Colon (tissue), 2 donors: ENCODE data around the gene COMMD10.
"Not testable (repeated sequence)": the region's sequence is repeated elsewhere in the genome, so short reads cannot be mapped to it uniquely, and the experiment has no call there.

Experiments used
- FAIRE-seq: peaks from 2 replicates; lab custom pipeline; 2012; peaks lifted over from hg19 to GRCh38; lab: Jason Lieb, UNC
- donor health status: control.
- donor health status: control.

COMMD10 gene

DNA sequence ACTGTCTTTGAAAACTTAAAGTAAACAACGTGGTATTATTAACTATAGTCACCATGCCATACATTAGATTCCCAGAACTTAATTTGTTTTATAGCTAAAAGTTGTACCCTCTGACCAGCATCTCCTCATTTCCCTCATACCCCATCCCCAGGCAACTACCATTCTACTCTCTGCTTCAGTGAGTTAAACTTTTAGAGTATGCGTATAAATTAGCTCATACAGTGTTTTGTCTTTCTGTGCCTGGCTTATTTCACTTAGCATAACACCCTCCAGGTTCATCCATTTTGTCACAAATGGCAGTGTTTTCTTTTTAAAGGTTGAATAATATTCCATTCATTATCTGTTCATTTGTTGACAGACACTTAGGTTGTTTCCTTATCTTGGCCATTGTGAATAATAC lies 14.2 kb downstream of the COMMD10 start:
- no peak for FAIRE-seq

DNA sequence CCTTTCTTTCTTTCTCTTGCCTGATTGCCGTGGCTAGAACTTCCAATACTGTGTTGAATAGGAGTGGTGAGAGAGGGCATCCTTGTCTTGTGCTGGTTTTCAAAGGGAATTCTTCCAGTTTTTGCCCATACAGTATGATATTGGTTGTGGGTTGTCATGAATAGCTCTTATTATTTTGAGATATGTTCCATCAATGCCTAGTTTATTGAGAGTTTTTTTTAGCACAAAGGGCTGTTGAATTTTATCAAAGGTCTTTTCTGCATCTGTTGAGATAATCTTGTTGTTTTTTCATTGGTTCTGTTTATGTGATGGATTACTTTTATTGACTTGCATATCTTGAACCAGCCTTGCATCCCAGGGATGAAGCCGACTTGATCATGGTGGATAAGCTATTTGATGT lies 20.1 kb downstream of the COMMD10 start:
- not testable (repeated sequence) for FAIRE-seq

DNA sequence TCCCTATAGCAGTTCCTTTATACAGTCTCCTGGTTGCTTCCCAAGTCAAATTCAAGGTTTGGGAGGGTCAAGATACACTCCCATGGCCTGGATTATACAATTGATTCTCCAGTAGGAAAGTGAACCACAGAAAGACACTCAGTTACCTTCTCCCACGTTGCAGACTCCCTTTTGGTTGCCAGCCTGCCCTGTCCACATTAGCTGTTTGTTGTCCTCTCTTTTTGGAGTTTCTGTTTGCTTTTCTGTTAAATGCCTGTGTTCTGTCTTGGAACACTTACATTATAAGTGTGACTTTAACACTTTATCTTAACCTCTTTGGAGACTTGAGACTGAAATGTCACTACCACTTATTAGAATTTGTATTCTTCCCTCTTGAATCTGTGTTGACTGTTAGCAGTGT lies 30.3 kb downstream of the COMMD10 start:
- no peak for FAIRE-seq

DNA sequence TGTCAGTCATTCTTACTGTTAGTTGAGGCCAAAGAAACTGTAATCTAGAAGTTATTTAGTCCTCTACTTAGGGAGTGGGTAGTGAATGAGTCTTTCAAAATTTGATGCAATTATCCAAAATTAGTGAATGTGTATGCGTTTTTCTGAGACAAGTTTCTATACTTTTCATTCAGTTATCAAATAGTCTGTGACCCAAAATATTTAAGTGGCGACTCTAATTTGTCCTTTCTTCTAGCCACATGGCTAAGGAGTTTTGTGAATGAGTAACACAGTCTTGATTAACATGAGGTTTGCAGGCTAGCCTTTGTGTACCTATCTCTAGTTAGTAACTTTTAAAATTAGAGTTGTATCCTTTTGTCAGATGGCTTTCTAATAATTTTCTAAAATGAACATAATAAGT lies 45.6 kb downstream of the COMMD10 start:
- peak; percentile 28 for FAIRE-seq

DNA sequence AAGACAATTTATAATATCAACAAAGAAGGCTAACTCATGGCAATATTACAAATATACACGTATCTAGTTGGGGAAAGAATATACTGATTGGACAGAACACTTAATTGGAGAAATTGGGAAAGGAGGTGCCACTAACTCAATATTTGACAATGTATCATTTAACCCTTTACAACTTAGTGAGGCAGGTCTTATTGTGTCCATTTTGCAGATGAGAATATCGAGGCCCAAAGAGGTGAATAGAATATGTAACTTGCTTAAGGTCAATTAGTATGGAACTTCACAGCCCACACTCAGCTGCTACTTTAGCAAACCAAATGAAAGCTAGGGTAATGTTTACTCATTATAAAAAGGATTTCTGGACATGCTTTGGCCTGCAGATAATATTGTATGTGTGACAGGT lies 46.2 kb downstream of the COMMD10 start:
- FAIRE-seq: no peak

DNA sequence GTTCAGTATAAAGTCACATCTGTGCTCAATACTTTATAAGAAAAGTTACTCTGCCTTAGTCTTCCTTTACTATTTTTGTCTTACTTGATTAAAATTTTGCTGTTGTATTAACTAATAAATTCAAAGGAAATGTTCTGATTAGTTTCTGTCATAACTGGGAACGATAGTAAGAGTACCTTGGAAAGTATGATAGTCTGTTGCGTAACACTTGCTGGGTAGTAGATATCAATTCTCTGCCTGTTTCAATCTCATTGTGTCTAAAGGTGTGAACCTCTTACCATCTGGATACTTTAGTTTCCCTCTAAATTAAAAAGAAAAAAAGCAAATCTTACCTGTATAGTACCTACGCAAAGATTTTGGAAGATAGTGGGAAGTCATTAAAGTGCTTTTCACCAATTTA lies 48.5 kb downstream of the COMMD10 start:
- FAIRE-seq: no peak

DNA sequence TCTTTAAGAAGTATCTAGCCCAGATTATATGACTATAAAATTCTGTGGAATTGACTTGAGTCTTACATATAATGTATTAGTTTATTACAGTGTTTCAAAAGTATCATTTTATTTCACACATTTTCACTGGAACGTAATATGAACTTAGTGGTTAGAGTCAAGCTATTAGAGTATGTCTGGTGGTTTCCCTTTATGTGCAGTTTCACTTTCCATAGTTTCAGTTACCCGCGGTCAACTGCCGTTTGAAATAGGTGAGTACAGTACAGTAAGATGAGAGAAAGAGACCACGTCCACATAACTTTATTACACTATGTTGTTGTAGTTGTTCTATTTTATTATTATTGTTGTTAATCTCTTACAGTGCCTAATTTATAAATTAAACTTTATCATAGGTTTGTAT lies 50.5 kb downstream of the COMMD10 start:
- no peak for FAIRE-seq

DNA sequence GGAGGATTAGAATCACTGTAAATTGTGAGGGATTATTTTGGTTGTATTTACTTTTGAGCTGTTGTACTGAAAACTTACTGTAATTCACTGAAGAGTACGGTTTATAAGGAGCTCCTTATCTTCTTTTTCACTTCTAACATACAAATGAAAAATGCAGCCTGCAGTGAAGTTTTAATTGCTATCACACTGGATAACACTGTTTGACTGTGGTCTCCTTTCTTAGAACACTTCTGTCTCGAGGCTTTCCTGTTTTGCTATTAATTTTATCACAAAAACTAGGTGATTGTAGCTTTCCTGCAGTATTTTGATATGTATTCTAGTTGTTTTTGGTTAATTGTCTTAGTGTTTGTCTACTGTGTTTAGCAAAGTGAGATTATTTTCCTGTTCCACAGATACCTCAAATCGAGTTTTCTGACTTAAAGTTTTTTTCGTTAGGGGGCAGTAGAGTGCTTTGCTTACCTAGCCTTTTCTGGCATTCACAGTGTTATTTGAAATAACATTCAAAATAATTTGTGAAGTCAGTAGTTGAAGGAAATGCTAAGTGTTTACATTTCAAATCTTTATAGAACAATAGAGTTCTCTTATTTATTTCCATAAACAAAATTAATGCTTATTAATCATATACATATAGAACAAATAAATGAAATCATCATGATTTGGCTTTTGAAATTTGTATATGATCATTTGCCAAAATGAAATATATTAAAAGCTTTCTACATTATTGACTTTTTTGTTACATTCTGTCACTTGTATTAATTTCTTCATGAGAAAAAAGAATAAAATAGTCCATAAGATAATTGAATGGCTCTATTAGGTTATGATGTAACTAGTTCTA lies 52.9 kb downstream of the COMMD10 start:
- FAIRE-seq: peak; percentile 91

DNA sequence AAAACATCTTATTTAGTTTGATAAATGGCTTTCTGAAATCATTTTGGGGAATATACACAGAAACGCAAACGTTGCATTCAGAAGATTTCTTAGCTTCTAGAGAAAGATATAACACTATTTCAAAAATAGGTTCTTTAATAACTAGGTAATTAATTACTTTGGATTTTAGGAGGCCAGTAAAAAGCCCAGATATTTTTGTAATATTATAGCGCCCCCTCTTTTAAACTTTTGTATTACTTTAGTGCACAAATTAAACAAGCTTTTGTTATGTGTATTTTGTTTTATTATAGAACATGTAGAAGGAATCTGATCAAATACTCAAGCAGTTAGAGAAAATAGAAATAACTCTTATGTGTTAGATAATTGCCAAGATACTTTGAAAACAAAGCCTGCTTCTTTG lies 57.7 kb downstream of the COMMD10 start:
- FAIRE-seq: no peak

DNA sequence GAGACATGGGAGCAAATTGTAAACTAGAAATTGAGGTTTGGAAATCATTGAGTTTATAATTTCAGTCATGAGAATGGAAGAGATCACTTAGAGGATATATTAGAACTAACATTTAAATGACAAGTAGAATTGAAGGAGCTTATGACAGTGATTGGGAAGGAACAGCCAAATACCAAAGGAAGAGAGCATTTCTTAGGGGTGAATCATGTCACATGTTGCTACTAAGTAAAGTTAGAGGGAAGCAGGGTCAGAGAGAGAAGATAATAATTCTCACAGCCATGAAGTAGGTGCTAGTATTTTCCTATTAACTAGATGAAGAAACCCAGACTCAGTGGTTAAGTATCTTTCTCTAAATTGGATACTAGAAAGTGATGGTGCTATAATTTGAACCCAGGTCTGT lies 59.3 kb downstream of the COMMD10 start:
- FAIRE-seq: no peak

DNA sequence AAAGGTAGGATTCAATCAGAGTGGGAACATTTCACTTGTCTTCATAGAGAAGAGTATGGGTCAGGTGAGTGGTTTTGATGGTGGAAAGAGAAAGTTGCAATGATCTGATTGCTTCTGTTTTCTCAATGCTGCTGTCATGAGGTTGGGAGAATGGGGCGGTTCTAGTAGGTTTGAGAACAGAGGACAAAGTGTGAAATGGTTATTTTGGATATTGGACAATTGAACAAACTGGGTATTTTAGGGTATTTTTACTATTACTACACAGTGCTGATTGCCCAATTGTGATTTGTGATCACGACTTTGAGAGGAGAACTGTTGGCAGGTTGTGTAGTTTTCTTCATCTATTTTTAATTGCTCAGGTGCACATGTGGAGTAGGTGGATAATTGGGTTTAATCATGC lies 60.2 kb downstream of the COMMD10 start:
- FAIRE-seq: no peak

DNA sequence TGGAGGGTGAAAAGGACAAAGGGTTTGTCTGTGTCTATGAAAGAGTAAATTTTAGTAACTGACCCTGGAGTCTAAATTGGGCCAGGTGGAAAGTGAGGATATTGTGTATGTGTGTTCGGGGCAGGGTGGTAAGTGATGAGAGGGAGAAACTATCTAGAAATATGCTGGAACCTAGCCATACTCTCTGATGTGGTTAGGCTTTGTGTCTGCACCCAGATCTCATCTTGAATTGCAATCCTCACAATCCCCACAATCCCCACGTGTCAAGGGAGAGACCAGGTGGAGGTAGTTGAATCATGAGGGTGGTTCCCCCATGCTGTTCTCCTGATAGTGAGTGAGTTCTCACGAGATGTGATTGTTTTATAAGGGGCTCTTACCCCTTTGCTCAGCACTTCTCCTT lies 60.6 kb downstream of the COMMD10 start:
- no peak for FAIRE-seq

DNA sequence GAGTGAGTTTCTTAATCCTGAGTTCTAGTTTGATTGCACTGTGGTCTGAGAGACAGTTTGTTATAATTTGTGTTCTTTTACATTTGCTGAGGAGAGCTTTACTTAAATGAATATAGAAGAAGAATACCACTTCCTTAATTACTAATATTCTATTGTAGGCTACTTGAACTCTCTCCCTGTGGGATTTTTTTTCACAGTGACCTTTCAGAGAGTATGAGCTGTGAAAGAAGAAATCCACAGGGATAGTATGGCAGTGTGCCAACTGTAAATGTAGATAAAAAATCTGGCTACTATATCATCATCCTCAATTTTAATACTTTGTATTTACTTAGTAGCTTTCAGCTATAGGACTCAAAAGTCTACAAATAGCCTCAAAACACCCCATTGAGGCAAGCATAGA lies 67.3 kb downstream of the COMMD10 start:
- FAIRE-seq: no peak

DNA sequence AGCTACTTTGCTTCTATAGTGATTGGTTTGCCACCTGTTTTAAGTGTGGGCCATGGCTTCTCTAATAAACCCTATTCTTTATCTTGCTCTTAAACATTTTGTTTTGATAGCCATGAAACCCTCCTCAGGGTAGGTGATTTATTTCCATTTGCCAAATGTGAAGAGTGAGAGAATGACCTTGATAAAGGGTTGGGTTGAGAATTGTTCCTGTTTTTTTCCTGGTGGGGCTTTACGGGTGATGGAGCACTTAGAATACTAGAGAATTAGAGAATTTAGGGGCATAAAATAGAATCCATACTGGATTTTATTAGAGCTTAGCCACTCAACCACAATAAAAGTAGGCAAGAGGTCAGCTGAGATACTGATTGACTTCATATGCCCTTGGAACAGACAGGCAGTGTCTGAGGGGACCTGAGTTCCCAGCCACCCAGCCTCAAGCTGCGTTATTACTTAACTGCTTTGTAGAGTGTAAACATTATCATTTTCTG lies 68.9 kb downstream of the COMMD10 start:
- no peak for FAIRE-seq

DNA sequence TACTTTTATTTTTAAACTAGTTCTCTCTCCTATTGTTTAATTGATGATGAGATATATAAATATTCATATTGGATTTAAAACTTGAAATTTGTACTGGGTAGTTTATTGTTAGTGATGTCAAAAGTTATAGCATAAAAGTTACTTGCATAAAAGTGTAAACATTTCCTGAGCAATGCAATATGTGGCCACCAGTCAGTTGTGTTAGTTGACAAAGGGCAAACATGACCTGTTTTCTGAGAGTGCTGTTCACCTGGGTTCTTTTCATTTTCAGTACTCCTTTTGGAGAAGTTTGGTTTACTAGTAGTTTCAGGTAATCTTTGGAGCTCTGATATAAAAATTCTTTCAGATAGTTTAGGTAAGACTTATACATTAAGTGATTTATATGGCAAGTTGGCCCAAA lies 69.4 kb downstream of the COMMD10 start:
- FAIRE-seq: no peak

DNA sequence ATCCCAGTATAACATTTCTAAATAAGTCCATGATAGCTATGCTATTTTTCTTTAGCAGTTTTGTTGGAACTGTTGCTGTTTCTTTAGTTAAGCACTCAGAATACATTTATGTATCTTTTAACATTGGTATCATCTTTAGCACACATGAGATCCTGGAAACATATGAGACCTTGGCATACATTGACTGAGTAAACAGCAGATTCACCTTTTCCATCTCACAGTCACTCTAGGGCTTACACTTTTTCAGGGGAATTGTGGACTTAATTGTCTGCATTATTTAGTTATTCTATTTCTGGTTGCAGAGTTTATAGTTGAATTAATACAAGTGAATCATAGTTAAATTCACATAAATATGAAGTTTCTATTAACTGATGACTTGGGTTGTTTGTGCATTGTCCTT lies 70.1 kb downstream of the COMMD10 start:
- no peak for FAIRE-seq

DNA sequence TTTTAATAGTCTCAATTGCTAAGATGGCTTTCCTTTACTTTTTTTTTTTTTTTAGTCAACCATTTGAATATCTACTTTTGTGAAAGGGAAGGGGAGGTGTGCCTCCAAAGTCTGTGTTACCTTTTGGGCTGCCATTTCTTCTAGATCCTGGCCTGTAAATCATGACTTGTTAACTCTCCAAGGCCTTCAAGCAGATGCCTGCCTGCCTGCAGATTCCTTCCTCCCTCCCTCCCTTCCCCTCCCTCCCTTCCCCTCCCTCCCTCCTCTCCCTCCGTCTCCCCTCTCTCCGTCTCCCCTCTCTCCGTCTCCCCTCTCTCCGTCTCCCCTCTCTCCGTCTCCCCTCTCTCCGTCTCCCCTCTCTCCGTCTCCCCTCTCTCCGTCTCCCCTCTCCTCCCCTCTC lies 73.1 kb downstream of the COMMD10 start:
- no peak for FAIRE-seq

DNA sequence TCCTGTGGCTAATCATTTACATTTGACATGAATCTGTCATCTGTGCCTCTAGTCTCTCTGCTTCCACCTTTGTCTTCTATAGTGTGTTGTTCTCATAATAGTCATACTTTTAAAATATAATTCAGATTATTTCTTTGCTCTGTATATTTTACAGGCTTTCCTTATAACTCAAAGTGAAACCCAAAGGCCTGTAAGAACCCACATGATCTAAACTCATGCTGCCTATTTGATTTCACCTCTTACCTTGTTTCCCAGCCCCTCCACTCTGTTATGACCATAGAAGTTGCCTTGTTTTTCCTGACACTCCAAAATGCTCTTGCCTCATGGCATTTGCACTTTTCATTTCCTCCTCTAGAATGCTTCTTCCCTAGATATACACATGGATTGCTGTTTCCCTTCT lies 74.2 kb downstream of the COMMD10 start:
- no peak for FAIRE-seq

DNA sequence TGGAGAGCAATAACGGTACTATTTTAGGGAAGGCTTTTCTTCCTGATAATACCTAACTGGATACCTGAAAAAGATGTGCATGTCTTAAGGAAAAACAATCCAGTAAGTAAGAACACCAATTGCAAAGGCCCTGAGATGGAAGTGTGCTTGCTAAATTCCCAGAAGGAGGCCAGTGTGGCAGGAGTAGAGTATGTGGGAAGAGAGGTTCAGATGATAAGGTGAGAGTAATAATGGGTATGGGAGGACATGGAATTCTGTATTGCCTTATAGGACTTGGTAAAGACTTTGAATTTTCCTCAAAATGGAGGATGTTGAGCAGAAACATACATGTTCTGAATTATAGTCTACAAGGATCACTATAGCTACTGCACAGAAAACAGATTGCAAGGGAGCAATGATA lies 89.3 kb downstream of the COMMD10 start:
- no peak for FAIRE-seq

DNA sequence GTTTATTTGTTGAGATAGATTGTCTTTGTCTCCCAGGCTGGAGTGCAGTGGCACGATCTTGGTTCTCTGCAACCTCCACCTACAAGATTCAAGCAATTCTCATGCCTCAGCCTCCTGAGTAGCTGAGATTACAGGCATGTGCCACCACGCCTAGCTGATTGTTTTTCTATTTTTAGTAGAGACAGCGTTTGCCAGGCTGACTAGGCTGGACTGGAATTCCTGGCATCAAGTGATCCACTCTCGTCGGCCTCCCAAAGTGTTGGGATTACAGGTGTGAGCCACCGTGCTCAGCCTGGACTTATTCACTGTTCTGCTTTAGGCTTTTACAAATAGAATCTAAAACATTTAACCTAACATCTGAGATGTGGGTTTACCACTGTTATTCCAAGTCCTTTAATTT lies 91.3 kb downstream of the COMMD10 start:
- no peak for FAIRE-seq

DNA sequence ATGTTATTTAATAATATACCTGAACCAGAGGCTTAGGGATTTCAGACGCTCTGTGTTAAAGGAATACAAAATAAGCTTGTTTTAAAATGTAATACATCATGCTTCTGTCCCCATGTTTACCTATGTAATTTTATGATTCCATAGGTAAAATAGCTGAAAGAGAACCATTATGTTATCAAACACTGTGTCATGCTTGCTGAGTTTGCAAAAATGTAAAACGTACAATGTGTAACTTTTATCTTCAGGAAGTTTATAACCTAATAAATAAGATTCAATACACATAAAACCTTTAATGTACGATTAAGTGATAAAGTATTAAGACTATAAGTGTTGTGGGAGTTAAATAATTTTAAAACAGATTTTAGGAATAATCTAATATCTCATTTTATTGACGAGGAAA lies 94.1 kb downstream of the COMMD10 start:
- peak; percentile 62 for FAIRE-seq

DNA sequence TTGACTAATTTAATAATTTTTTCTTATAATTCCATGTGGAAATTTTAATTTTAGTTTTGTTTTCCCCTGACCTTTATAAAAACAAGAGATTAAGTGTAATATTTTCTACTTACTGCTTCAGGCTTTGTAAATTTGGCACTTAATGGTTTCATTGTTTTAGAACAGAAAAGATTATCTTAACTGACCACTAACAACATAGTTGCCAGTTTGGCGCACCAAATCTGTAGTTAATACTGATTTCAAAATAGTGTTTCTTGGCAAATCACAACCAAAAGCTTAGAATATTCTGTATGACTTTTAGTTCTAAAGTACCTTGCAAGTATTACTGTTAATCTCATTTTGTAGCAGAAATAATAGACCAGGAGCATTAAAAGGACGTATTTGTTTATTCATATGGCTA lies 124.3 kb downstream of the COMMD10 start:
- no peak for FAIRE-seq

DNA sequence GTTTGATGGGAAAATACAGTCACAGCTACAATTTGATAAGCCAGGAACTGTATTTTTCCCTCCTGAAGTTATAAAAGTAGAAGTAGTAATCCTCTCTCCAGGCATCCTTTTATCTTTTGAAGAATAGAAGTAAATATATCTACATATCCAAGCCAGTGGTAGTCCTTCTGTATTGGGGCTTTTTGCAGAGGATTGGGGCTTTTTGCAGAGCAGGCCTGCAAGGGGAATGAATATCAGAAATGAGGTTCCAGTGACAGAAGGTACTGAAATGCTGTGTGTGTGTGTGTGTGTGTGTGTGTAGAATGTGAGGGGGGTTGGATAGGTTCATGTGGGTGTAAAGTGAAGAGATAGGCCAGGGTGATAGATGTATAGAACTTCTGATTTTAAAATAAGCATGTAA lies 127.4 kb downstream of the COMMD10 start:
- FAIRE-seq: no peak

DNA sequence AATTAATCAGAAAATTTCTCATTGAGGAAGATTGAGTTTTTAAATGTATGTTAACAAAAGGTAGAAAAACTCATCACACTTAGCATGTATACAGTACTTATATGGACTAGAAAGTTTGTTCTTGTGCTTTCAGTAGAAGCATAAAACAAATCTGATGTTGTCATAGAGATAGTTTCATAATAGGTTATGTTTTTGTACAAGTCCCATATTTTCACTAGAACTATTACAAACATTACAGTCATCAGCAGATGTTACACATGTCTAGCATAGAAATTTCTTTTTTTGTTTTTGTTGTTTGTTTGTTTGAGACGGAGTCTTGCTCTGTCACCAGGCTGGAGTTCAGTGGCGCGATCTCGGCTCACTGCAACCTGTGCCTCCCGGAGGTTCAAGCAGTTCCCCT lies 131.4 kb downstream of the COMMD10 start:
- FAIRE-seq: peak; percentile 21
